AG09319 (cell line): ENCODE data around the gene KLHL2.
"Not testable (repeated sequence)": the region's sequence is repeated elsewhere in the genome, so short reads cannot be mapped to it uniquely, and the experiment has no call there.

Experiments used
- DNase-seq: peaks from one replicate; pipeline ENCODE4 v3.0.0-alpha.2; 2010; ENCODE audit warnings: low read depth; ENCODE audit errors: extremely low read depth
- TF ChIP-seq, protein P1 (sequence below): IDR thresholded peaks from 2 replicates; pipeline ENCODE4 v1.5.1; 2011; ENCODE audit warnings: low read depth, mild to moderate bottlenecking, inconsistent platforms, low read length, moderate library complexity

Gene KLHL2

DNA sequence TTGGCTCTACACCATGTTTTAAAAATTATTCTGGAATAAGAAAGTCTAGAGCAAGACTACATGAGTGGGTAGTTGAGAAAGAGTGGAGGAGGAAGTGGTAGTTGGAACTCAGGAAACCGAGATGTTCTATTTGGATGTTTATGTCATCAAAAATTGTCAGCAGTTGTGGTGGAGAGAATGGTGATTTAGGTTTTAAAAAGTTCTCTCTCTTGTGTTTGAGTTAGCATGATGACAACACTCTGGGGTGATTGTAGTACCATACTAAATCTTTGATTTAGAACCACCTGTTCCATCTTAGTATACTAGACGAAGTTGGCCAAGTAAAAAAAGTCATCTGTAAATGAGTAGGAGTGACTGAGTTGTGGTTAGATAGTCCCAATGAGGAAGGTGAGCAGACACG, 40.7 kb downstream of the KLHL2 start:
- TF ChIP-seq, protein P1, sequence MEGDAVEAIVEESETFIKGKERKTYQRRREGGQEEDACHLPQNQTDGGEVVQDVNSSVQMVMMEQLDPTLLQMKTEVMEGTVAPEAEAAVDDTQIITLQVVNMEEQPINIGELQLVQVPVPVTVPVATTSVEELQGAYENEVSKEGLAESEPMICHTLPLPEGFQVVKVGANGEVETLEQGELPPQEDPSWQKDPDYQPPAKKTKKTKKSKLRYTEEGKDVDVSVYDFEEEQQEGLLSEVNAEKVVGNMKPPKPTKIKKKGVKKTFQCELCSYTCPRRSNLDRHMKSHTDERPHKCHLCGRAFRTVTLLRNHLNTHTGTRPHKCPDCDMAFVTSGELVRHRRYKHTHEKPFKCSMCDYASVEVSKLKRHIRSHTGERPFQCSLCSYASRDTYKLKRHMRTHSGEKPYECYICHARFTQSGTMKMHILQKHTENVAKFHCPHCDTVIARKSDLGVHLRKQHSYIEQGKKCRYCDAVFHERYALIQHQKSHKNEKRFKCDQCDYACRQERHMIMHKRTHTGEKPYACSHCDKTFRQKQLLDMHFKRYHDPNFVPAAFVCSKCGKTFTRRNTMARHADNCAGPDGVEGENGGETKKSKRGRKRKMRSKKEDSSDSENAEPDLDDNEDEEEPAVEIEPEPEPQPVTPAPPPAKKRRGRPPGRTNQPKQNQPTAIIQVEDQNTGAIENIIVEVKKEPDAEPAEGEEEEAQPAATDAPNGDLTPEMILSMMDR: no peak
- DNase-seq: no peak

DNA sequence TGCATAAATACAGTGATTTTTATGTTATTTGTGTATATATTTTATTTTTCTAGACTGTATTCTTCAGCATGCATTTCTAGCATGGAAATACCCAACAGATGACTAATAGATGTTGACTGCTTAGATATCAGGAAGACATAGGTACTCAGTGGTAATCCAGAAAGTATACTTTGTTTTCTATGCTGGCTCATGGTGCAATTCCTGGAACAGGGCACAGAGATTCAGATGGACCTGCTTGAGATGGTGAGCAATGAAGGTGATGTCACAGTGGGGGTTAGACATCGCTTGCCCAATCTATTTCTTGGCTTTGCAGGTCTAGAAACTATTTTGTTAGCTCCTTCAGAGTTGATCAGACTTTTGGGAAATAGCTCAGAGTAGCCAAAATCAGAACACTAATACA, 41.5 kb downstream of the KLHL2 start:
- DNase-seq: not testable (repeated sequence)

DNA sequence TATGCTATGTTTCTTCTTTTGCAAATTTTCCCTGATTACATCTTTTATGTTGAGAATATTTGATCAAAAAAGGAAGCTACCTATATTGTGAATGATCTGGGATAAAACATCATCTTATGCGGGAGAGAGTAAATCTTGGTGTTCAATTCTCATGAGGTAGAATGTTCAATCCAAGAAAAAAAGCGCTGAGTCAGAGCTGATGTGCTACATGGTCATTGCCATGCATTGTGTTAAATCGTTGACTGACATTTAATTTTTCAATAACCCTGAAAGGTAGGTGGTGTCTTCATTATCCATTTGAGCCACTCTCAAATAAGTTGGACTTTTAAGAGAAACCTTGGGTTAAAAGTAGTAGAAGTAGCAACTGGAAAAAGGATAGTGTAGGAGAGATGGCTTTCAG, 47.4 kb downstream of the KLHL2 start:
- not testable (repeated sequence) for DNase-seq

DNA sequence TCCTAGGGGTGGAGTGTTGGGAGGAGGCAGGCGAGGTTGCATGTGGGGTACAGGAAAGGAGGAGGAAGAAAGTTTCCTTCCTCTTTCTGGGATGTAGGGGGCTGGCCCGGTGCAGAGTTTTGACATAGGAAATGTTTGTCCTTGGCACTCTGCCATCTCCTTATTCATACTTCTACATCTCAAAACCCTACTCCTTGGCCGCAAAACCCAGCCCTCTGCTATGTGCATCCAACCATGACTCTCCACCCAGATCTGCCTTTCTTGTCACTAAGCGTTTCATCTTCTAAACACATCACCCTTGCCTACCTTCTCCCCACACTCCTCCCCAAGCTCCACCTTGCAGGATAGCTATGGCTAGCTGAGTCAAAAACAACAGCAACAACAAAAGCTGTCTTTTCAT, 48.1 kb downstream of the KLHL2 start:
- not testable (repeated sequence) for DNase-seq

DNA sequence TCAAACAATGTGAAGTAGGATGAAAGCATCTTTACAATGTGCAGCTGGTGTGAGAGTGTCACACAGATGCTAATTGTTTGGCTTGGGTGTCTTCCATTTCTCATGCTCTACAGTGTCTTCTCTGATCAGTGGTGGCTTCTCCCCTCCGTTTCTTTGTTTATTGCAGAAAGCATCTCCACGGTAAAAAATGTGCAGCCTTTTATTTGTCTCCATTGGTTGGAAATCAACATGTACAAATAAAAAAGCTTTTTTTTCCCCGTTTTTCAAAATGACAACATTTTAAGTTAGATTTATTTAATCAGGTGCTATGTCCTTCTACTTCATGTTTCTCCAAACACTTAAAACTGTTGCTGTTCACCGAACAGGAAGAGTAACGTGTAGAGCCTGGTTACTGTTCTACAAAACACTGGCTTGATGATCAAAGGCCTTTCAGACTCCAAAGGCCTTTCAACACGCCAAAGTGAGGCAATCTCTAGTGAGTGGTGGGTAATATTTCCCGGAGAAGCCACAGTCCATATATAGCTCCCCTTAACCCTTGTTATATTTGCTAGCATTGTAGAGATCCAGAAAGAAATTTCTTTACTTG, 48.8 kb downstream of the KLHL2 start:
- DNase-seq: not testable (repeated sequence)

DNA sequence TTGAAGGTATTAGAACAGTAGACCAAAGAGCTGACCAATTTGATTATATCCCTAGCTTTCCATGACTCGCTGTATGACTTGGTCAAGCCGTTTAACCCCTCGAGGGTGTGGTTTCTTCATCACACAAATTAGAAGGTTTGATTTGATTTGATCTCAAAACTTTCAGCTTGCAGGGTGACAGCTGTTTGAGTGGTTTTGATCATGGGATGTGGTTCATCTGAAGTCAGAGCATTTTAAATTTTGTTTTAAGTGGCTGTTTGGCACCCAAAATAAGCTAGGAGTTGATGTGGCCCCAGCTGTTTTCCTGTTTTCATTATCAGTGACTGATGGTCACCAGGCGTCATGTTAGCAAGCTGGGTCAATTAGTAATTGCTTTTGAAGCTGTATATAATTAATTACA, 52.4 kb downstream of the KLHL2 start:
- not testable (repeated sequence) for DNase-seq

DNA sequence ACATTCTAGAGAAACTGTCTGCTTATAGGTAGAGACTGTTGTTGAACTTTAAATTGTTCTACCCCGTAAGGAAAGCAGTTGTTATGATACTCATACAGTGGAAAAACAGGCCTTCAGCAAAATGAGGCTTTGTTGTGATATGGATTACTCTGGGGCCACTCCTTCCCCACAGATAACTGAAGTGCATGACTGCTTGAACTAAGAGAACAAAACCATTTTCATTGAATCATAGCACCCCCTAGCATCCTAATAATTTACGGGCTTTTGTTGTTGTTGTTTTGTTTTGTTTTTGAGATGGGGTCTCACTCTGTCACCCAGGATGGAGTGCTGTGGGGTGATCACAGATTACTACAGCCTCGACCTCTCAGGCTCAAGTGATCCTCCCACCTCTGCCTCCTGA, 54.9 kb downstream of the KLHL2 start:
- not testable (repeated sequence) for DNase-seq

DNA sequence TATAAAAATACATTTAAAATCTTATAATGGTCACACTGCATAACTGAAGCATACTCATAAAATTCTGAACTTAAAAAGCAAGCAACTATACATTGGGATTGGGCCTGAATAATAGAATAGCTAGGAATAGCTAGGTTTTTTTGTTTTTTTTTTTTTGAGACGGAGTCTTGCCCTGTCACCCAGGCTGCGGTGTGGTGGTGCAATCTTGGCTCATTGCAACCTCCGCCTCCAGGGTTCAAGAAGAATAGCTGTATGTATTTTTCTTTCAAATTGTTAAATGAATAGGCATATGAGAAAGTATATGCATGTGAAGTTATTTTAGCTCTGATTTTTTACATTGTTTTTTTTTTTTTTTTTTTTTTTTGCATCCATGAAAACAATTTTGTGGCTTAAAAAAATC, 56.1 kb downstream of the KLHL2 start:
- DNase-seq: not testable (repeated sequence)

DNA sequence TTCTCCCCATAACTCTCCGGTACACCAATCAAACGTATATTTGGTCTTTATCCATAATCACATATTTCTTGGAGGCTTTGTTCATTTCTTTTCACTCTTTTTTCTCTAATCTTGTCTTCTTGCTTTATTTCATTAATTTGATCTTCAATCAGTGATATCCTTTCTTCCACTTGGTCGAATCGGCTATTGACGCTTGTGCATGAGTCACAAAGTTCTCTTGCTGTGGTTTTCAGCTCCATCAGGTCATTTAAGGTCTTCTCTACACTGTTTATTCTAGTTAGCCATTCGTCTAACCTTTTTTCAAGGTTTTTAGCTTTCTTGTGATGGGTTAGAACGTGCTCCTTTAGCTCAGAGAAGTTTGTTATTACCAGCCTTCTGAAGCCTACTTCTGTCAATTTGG, 62.6 kb downstream of the KLHL2 start:
- not testable (repeated sequence) for DNase-seq

DNA sequence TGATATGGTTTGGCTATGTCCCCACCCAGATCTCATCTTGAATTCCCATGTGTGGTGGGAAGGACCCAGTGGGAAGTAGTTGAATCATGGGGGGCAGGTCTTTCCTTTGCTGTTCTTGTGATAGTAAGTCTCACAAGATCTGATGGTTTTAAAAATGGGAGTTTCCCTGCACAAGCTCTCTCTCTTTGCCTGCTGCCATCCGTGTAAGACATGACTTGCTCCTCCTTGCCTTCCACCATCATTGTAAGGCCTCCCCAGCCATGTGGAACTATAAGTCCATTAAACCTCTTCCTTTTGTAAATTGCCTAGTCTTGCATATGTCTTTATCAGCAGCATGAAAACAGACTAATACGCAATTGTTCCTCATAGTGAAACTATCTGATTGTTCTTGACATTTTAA, 66.1 kb downstream of the KLHL2 start:
- DNase-seq: not testable (repeated sequence)

DNA sequence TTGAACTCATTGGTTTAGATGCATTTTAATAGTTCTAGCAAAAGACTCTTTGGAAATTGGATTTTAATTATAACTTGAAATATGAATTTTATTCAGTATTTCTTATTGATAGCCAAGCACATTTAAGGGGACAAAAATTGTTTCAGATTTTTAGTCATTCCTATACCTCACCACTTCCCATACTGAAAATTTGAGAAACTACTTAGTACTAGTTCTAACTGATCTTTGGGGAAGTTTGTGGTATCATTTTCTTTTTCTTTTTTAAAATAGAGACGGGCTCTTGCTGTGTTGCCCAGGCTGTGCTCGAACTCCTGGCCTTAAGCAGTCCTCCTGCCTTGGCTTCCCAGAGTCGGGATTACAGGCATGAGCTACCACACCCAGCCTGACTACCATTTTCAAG, 68.0 kb downstream of the KLHL2 start:
- DNase-seq: not testable (repeated sequence)

DNA sequence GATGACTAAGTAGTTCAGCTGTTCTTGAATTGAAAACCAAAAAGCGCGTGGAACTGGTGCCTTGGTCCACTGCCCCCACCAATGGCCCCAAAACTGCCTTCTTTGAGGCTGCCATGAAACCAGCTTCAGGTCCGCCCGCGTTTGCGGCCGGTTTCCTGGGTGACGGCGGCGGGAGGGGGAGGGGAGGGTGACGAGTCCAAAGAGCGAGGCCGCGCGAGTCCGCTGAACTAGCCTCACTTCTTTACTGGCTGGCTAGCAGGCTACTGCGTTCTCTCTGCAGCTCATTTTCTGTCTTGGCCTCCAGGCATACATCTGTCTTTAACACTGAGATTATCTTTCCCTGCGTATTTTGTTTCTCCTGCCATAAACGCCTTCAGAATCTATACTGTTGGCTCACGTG, 72.2 kb downstream of the KLHL2 start:
- DNase-seq: not testable (repeated sequence)

DNA sequence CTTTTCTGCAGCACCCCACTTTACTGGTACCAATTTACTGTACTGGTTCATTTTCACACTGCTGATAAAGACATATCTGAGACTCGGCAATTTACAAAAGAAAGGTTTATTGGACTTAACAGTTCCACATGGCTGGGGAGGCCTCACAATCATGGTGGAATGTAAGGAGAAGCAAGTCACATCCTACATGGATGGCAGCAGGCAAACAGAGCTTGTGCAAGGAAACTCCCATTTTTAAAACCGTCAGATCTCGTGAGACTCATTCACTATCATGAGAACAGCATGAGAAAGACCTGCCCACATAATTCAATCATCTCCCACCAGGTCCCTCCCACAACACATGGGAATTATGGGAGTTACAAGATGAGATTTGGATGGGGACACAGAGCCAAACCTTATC, 77.3 kb downstream of the KLHL2 start:
- not testable (repeated sequence) for DNase-seq

DNA sequence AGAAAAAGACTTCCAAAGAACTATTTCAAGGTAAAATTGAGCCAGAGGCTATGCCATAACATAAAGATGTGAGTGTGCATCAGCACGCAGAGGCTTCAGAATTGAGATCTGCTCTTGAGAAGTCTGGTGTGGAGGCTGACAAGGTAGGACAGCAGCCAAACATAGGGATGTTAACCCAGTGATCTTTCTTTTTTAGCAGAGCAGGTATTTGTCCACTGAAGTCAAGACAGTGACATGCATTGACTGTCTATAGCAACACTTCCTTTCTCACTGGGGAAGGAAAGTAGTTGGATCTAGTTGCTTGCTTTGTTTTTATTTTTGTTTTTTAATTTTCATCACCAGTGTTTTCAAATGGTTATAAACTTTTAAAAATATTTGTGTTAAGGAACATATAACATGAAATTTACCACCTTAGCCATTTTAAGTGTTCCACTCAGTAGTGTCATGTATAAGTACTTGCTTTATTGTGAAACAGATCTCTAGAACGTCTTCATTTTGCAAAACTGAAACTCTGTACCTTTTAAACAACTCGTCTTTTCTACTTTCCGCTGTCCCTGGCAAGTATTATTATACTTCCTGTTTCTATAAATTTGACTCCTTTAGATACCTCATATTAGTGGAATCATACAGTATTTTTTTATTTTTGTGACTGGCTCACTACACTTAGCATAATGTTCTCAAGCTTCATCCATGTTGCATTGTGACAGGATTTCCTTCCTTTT, 79.4 kb downstream of the KLHL2 start:
- DNase-seq: not testable (repeated sequence)

DNA sequence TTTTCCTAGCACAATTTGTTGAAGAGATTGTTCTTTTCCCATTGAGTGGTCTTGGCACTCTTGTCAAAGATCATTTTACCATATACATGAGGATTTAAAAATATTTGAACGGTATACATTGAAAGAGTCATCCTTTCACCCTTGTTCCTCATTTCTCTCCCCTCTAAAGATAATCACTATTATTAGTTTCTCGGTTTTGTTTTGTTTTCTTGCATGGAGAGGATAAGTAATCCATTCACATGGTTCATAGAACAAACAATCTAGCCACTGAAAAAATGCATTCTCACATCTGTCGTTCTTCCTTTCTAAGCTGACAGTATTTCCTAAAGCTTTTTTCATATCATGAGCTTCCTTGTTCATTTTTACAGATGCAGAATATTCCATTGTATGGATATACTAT, 80.9 kb downstream of the KLHL2 start:
- no peak for DNase-seq
- TF ChIP-seq, protein P1: no peak
